ENCODE data around the gene PAN3. TPM values are rescaled to one million over a fixed set of nuclear protein-coding genes. Genes with fewer than 3 reads are reported as not detected.

The PAN3 gene
- total RNA-seq, 1 experiment from 2014 or later: 18.5 TPM

GRCh38 chr13:28297341-28297740 is 159.0 kb downstream of the PAN3 start:
- ATAC-seq: no peak
- no peaks in the 10 kb centered on the region for H3K9me3 ChIP-seq (ENCODE audit: control insufficient read depth, insufficient read depth, low read depth, low read length)
- TF ChIP-seq REST (IDR thresholded peaks at IDR 0.05; ENCODE audit: insufficient read depth in 1 of 2, low read depth in 2 of 2, low read length in 1 of 2) (no peak), CTCF (IDR thresholded peaks at IDR 0.05) (no peak), SIN3A (IDR thresholded peaks at IDR 0.05; ENCODE audit: borderline replicate concordance, insufficient read depth, low read depth, low read length) (no peak), TCF7L2 (IDR thresholded peaks at IDR 0.05; ENCODE audit: low read depth, low read length) (no peak), POLR2AphosphoS5 (IDR thresholded peaks at IDR 0.05; ENCODE audit: low read depth, low read length) (no peak)
- no peaks in the 10 kb centered on the region for H3K4me1 ChIP-seq (ENCODE audit: control insufficient read depth, insufficient read depth, low read length)
- no peak overlapping the region for H3K27ac ChIP-seq (ENCODE audit: low read length)
- in situ Hi-C loops (cut with HindIII; ENCODE audit: low pct_unique_long_range_greater_than_20kb, low sequenced_read_pairs) (no loop called here), intact Hi-C loops (cut with micrococcal nuclease; ENCODE audit: unreplicated experiment) (no loop called here)
- no peaks in the 10 kb centered on the region for H3K36me3 ChIP-seq (ENCODE audit: control insufficient read depth, insufficient read depth, low read length)
- DNase-seq (ENCODE audit: low read depth, low spot score): no peak
- CTCF ChIA-PET: no interaction called here
- H3K4me3 ChIP-seq (ENCODE audit: low read depth in 2 of 2, low read length in 2 of 2): no peak overlapping the region
- no TSS peak for BruUV-seq (replicated peaks)
- H3K27me3 ChIP-seq (ENCODE audit: control insufficient read depth, insufficient read depth, low read length): no peaks in the 10 kb centered on the region
- POLR2A ChIA-PET: no interaction called here

GRCh38 chr13:28299916-28300315 is 161.6 kb downstream of the PAN3 start:
- CTCF ChIA-PET: no interaction called here
- in situ Hi-C loops (cut with HindIII; ENCODE audit: low pct_unique_long_range_greater_than_20kb, low sequenced_read_pairs): no loop called here
- Histone ChIP-seq H3K9me3 (ENCODE audit: control insufficient read depth, insufficient read depth, low read depth, low read length) (no peaks in the 10 kb centered on the region), H3K4me3 (ENCODE audit: low read depth in 2 of 2, low read length in 2 of 2) (no peak overlapping the region), H3K36me3 (ENCODE audit: control insufficient read depth, insufficient read depth, low read length) (no peaks in the 10 kb centered on the region), H3K4me1 (ENCODE audit: control insufficient read depth, insufficient read depth, low read length) (no peaks in the 10 kb centered on the region), H3K27ac (ENCODE audit: low read length) (no peak overlapping the region), H3K27me3 (ENCODE audit: control insufficient read depth, insufficient read depth, low read length) (no peaks in the 10 kb centered on the region)
- TF ChIP-seq CTCF (IDR thresholded peaks at IDR 0.05): no peak
- no peak for TF ChIP-seq REST (IDR thresholded peaks at IDR 0.05; ENCODE audit: insufficient read depth in 1 of 2, low read depth in 2 of 2, low read length in 1 of 2)
- no peak for TF ChIP-seq POLR2AphosphoS5 (IDR thresholded peaks at IDR 0.05; ENCODE audit: low read depth, low read length)
- no peak for TF ChIP-seq SIN3A (IDR thresholded peaks at IDR 0.05; ENCODE audit: borderline replicate concordance, insufficient read depth, low read depth, low read length)
- TF ChIP-seq TCF7L2 (IDR thresholded peaks at IDR 0.05; ENCODE audit: low read depth, low read length): no peak
- no peak for ATAC-seq
- no TSS peak for BruUV-seq (replicated peaks)
- no peak for DNase-seq (ENCODE audit: low read depth, low spot score)
- POLR2A ChIA-PET: no interaction called here
- intact Hi-C loops (cut with micrococcal nuclease; ENCODE audit: unreplicated experiment): no loop called here

Measured in Panc1 (cell line).